ENCODE results near the gene KRTAP5-7.

DNA sequence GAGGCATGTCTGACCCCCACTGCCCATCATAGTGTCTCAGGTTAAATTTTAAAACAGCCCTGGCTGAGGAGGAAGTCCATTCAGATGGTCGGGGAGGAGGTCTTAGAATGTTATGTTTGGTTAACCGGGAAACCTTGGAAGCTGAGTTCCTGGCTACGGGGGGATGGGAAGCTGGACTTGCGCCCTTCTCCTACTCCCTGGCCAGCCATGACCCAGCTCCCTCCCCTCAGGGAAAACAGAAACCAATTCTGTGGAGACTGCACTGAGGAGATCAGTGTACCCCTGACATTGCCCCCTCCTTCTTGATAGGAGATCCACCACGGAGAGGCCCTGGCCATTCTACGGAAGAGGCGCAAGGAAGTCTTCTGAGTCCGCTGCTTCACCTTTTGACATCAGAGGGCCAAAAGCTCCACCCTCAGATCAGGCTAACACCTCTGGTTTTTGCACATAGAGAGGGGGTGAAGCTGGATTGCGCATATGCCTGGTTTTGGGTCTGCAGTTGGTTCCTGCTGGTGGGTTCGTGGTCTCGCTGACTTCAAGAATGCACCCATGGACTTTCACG, 18.4 kb downstream of the KRTAP5-7 start:
- TF ChIP-seq EP300 (IDR thresholded peaks at IDR 0.05; ENCODE audit: low read depth) (no peak), POLR2AphosphoS5 (IDR thresholded peaks at IDR 0.05) (no peak), POLR2A (IDR thresholded peaks at IDR 0.05) (no peak)
- TF ChIP-seq, protein P1, sequence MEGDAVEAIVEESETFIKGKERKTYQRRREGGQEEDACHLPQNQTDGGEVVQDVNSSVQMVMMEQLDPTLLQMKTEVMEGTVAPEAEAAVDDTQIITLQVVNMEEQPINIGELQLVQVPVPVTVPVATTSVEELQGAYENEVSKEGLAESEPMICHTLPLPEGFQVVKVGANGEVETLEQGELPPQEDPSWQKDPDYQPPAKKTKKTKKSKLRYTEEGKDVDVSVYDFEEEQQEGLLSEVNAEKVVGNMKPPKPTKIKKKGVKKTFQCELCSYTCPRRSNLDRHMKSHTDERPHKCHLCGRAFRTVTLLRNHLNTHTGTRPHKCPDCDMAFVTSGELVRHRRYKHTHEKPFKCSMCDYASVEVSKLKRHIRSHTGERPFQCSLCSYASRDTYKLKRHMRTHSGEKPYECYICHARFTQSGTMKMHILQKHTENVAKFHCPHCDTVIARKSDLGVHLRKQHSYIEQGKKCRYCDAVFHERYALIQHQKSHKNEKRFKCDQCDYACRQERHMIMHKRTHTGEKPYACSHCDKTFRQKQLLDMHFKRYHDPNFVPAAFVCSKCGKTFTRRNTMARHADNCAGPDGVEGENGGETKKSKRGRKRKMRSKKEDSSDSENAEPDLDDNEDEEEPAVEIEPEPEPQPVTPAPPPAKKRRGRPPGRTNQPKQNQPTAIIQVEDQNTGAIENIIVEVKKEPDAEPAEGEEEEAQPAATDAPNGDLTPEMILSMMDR (IDR thresholded peaks at IDR 0.05), result no peak

Measured in transverse colon (tissue), 4 donors.